Measurements from ENCODE around the gene ATXN1.

Gene ATXN1

GRCh38 chr6:16355699-16356446 is 405.4 kb downstream of the ATXN1 start:
- Histone ChIP-seq H3K9me3 (no peaks in the 10 kb centered on the region), H3K27me3 (no peaks in the 10 kb centered on the region), H3K27ac (no peak overlapping the region), H3K4me1 (peaks cover 0 to 51% (median 13%) of the 10 kb centered on the region in 4 donors), H3K4me3 (no peak overlapping the region), H3K36me3 (no peaks in the 10 kb centered on the region)
- DNase-seq, result no peak
- TF ChIP-seq CTCF (IDR thresholded peaks at IDR 0.05), result no peak
- intact Hi-C loops (cut with DNase I; ENCODE audit: low total_unique reads), result no loop called here

GRCh38 chr6:16355238-16355637 is 406.0 kb downstream of the ATXN1 start:
- Histone ChIP-seq H3K27ac (no peak overlapping the region), H3K4me3 (no peak overlapping the region), H3K36me3 (no peaks in the 10 kb centered on the region), H3K4me1 (peaks cover 0 to 48% (median 13%) of the 10 kb centered on the region in 4 donors), H3K9me3 (no peaks in the 10 kb centered on the region), H3K27me3 (no peaks in the 10 kb centered on the region)
- no peak for DNase-seq
- intact Hi-C loops (cut with DNase I; ENCODE audit: low total_unique reads), result no loop called here
- TF ChIP-seq CTCF (IDR thresholded peaks at IDR 0.05), result no peak

GRCh38 chr6:16354692-16355091 is 406.6 kb downstream of the ATXN1 start:
- H3K4me1 ChIP-seq, result peaks cover 0 to 43% (median 13%) of the 10 kb centered on the region in 4 donors
- H3K27ac ChIP-seq, result no peak overlapping the region
- no peaks in the 10 kb centered on the region for H3K27me3 ChIP-seq
- intact Hi-C loops (cut with DNase I; ENCODE audit: low total_unique reads), result no loop called here
- H3K9me3 ChIP-seq, result no peaks in the 10 kb centered on the region
- H3K4me3 ChIP-seq, result no peak overlapping the region
- no peaks in the 10 kb centered on the region for H3K36me3 ChIP-seq
- no peak for TF ChIP-seq CTCF (IDR thresholded peaks at IDR 0.05)
- no peak for DNase-seq

- no peak for DNase-seq
- peaks cover 0 to 48% (median 13%) of the 10 kb centered on the region in 4 donors for H3K4me1 ChIP-seq
- H3K9me3 ChIP-seq, result no peaks in the 10 kb centered on the region
- no peak for TF ChIP-seq CTCF (IDR thresholded peaks at IDR 0.05)
- no peaks in the 10 kb centered on the region for H3K27me3 ChIP-seq
- intact Hi-C loops (cut with DNase I; ENCODE audit: low total_unique reads), result no loop called here
- H3K27ac ChIP-seq, result peak overlapping the region; percentile 69
- H3K36me3 ChIP-seq, result no peaks in the 10 kb centered on the region
- no peak overlapping the region for H3K4me3 ChIP-seq
These were observed 408.3 kb downstream of the ATXN1 start for GRCh38 chr6:16352821-16353438.

GRCh38 chr6:16352258-16352635 is 409.0 kb downstream of the ATXN1 start:
- no peak for DNase-seq
- H3K27ac ChIP-seq, result peak overlapping the region; percentile 69
- no peak for TF ChIP-seq CTCF (IDR thresholded peaks at IDR 0.05)
- H3K9me3 ChIP-seq, result no peaks in the 10 kb centered on the region
- peaks cover 0 to 48% (median 13%) of the 10 kb centered on the region in 4 donors for H3K4me1 ChIP-seq
- intact Hi-C loops (cut with DNase I; ENCODE audit: low total_unique reads), result no loop called here
- H3K36me3 ChIP-seq, result no peaks in the 10 kb centered on the region
- no peaks in the 10 kb centered on the region for H3K27me3 ChIP-seq
- H3K4me3 ChIP-seq, result peak overlapping the region in 1 of 2 donors; percentile 21

All from tibial artery (tissue), 4 donors.